GM19452 (cell line): ENCODE results near the gene RNF167.

Experiments
- ATAC-seq: cut with Tn5 transposase; IDR thresholded peaks from one replicate; pipeline ENCODE4 v1.9.1; 2021; ENCODE audit not compliant: unreplicated experiment

The RNF167 gene

DNA sequence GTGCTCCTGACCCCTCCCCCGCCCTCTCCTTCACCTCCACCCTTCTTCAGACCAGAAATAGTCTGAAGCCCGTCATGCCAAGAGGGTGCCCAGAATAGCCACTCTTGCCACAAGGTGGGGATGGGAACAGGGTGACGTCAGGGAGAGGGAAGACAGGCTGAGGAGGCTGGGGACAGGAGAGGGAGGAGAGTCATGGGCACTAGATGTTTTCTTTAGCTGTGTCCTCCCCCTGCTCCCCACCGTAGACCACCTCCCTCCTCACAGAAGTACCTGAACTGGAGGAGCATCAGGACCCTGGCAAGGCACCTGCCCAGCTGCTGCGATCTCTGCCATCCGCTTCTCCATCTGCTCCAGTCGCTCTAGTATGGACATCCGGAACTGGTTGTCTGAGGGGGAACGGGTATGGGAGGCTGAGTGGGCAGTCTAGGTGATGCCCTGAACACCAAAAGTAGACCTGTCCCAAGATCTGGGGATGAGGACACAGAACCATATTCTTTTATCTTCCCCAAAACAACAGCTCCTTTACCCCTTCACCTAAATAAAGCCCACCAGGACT, 34.1 kb downstream of the RNF167 start:
- ATAC-seq = no peak

GRCh38 chr17:4978726-4979125, 38.7 kb downstream of the RNF167 start:
- ATAC-seq = no peak

GRCh38 chr17:4980644-4981216, 40.7 kb downstream of the RNF167 start:
- no peak for ATAC-seq

DNA sequence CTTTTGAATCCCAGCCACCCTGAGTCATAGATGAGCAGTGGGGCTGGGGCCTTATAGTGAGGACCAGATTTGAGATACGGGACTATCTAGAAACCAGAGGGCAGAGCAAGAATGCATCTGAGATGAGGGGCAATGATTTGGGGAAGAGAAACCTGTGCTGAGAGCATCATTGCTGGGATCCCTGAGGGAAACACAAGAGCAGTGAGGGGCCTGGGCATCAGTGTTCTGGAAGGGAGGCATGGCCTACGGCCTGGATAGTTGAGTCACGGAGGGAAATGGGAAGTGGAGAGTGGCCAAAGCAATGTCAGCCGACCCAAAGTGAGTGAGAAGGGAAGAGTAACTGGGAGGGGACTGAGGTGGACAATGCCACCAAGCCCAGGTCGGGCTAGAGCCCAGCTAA, 42.2 kb downstream of the RNF167 start:
- no peak for ATAC-seq

GRCh38 chr17:4986403-4986802, 46.3 kb downstream of the RNF167 start:
- no peak for ATAC-seq

GRCh38 chr17:4986951-4987766, 47.1 kb downstream of the RNF167 start, which contains the start of gene CAMTA2:
Gene CAMTA2 (minus strand): TSS chr17:4987675. CDS start chr17:4986222, 1,453 bp downstream.
- ATAC-seq = peak; percentile 76

GRCh38 chr17:4987767-4988567, 47.9 kb downstream of the RNF167 start:
- ATAC-seq = no peak

- no peak for ATAC-seq
Observed at GRCh38 chr17:4994081-4994595, 54.1 kb downstream of the RNF167 start.
